Heart right ventricle (tissue), 16 donors: ENCODE results near the gene MAPKAPK2. TPM values are rescaled to one million over a fixed set of nuclear protein-coding genes. Genes with fewer than 3 reads are reported as not detected.

Source experiments
- ATAC-seq, 8 donors: fragments of 200-7000 bp; cut with Tn5 transposase; one replicate each; pipeline ENCODE4 v1.9.1; 2020; ENCODE audit warnings: mild to moderate bottlenecking in 8 of 8, moderate library complexity in 8 of 8, moderate number of reproducible peaks in 1 of 8
- DNase-seq, 2 donors: peaks; one replicate each; pipeline ENCODE4 v3.0.0-alpha.2; 2020
- H3K27ac ChIP-seq, 10 donors: fragments of 200-600 bp; sonication (generic) in 2 of 10; one replicate each; pipeline versions ENCODE4 v1.5.0 to v1.8.0; 2020 to 2022; ENCODE audit warnings: mild to moderate bottlenecking in 3 of 10
- H3K27me3 ChIP-seq, 7 donors: fragments of 200-600 bp; one replicate each; pipeline ENCODE4 v1.8.0; 2021 to 2022; ENCODE audit warnings: mild to moderate bottlenecking in 2 of 7
- H3K36me3 ChIP-seq, 9 donors: fragments of 200-600 bp; sonication (generic) in 1 of 9; one replicate each; pipeline versions ENCODE4 v1.5.0 to v1.8.0; 2020 to 2022; ENCODE audit warnings: mild to moderate bottlenecking in 2 of 9
- H3K4me1 ChIP-seq, 9 donors: fragments of 200-600 bp; sonication (generic) in 1 of 9; one replicate each; pipeline versions ENCODE4 v1.5.0 to v1.8.0; 2020 to 2022; ENCODE audit warnings: mild to moderate bottlenecking in 4 of 9
- H3K4me3 ChIP-seq, 10 donors: fragments of 200-600 bp; sonication (generic) in 2 of 10; one replicate each; pipeline versions ENCODE4 v1.5.0 to v1.8.0; 2020 to 2022; ENCODE audit warnings: mild to moderate bottlenecking in 7 of 10, moderate library complexity in 2 of 10
- H3K9me3 ChIP-seq, 11 donors: fragments of 200-600 bp in 10 of 11; sonication (generic) in 2 of 11; one replicate each; pipeline versions ENCODE4 v1.5.0 to v1.8.0; 2013 to 2022; ENCODE audit warnings: mild to moderate bottlenecking in 2 of 11, control low read depth in 1 of 11, moderate library complexity in 1 of 11
- WGBS, 2 donors: extraction: QIAGEN DNeasy Blood & Tissue Kit; methylation state at CpG; one replicate each; pipeline ENCODE4 v1.1.7; 2013; ENCODE audit warnings: inconsistent platforms in 1 of 2; 5-methylcytosine and 5-hydroxymethylcytosine counted together
- intact Hi-C, 10 donors: fragments of 100-400 bp; cut with DNase I; formaldehyde crosslinking; loops; one replicate each; pipeline versions ENCODE4 v1.11.1 to v1.14.2; 2022
- polyA plus RNA-seq, 2 donors: library from polyadenylated mRNA; stranded (reverse); fragments of 200-250 nt; gene quantifications; one replicate each; pipeline ENCODE4 v1.2.3, GENCODE V29; 2013
- total RNA-seq, 10 donors: library from RNA; stranded (reverse); fragmentation: NEBNext Ultra II Directional in 3 of 10; extraction: Animal tissue kit (Norgen Biotek cat#: 25700) in 3 of 10; gene quantifications; one replicate each; pipeline versions ENCODE4 v1.2.1 to v1.2.4, GENCODE V29; 2021 to 2023
- TF ChIP-seq, protein P1 (sequence below), 9 donors: fragments of 200-600 bp; sonication (generic) in 2 of 9; IDR thresholded peaks; one replicate each; pipeline versions ENCODE4 v1.5.0 to v1.8.0; 2021 to 2022; ENCODE audit warnings: antibody characterized with exemption in 9 of 9, mild to moderate bottlenecking in 5 of 9, moderate library complexity in 1 of 9
- donor health status: Arrhythmogenic right ventricular cardiomyopathy.
- donor health status: ischemic (EF 13 %, LVEDD 7.1; RV severe dilation, severe dysfunction).
- donor health status: healthy with polysubstance abuse.
- donor health status: DM: no; HTN: yes; CAD: no.
- donor health status: DM: no; HTN: no; CAD: no.
- donor health status: ischemic (EF 25% LVEDD 6.9; RV normal size, moderate dysfunction).
- donor health status: ischemic (EF 25% LVEDD 5.7; RV mildly dilated, moderate dysfunction).
- donor health status: healthy.
- donor health status: DM: yes; HTN: yes; CAD: no.
- donor health status: Ischemic cardiomyopathy.
- donor health status: ischemic (EF 35%, LVEDD 5.7; RV mildly dilated, moderate dysfunction).
- donor health status: nonischemic (EF 11% LVEDD 7.7; RV severe dilation, severe dysfunction).
- donor health status: DM: yes; HTN: yes; CAD: no.
- donor health status: PGD.
- donor health status: ischemic (EF 29% LVEDD 5.4; RV normal size, mild dysfunction).
- donor health status: nonischemic (EF 23%, LVEDD 6.1; RV moderate dilation, normal function).

Gene MAPKAPK2
- total and polyA plus RNA-seq, 12 donors, result 101 to 323 (median 219) TPM

DNA sequence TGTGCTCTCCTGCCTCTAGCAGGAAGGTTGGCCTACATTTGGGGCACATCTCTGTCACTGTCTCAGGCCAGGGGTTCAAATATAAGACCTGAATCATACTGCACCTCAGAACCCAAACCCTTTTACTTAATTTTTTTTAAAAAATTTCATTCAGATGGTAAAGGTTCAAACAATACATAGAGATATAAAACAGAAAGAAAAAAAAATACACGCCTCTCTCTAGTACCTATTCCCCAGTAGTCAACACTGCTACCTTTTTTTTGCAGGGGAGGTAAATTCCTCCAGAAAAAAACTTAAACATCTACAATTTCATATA is 32.9 kb downstream of the MAPKAPK2 start:
- peak overlapping the region in 6 of 10 donors; percentile 22 to 75 (median 58) for H3K27ac ChIP-seq
- intact Hi-C loops, result no loop called here
- peaks cover 22 to 97% (median 95%) of the 10 kb centered on the region in 9 donors for H3K4me1 ChIP-seq
- no peak overlapping the region for H3K4me3 ChIP-seq
- no peaks in the 10 kb centered on the region for H3K36me3 ChIP-seq
- ATAC-seq (no peak), DNase-seq (no peak)
- 81 to 88% methylated on average over 1 of the region's 1 CpG for WGBS, 2 donors
- TF ChIP-seq, protein P1, sequence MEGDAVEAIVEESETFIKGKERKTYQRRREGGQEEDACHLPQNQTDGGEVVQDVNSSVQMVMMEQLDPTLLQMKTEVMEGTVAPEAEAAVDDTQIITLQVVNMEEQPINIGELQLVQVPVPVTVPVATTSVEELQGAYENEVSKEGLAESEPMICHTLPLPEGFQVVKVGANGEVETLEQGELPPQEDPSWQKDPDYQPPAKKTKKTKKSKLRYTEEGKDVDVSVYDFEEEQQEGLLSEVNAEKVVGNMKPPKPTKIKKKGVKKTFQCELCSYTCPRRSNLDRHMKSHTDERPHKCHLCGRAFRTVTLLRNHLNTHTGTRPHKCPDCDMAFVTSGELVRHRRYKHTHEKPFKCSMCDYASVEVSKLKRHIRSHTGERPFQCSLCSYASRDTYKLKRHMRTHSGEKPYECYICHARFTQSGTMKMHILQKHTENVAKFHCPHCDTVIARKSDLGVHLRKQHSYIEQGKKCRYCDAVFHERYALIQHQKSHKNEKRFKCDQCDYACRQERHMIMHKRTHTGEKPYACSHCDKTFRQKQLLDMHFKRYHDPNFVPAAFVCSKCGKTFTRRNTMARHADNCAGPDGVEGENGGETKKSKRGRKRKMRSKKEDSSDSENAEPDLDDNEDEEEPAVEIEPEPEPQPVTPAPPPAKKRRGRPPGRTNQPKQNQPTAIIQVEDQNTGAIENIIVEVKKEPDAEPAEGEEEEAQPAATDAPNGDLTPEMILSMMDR (IDR thresholded peaks at IDR 0.05), result no peak
- no peaks in the 10 kb centered on the region for H3K9me3 ChIP-seq
- H3K27me3 ChIP-seq, result no peaks in the 10 kb centered on the region

DNA sequence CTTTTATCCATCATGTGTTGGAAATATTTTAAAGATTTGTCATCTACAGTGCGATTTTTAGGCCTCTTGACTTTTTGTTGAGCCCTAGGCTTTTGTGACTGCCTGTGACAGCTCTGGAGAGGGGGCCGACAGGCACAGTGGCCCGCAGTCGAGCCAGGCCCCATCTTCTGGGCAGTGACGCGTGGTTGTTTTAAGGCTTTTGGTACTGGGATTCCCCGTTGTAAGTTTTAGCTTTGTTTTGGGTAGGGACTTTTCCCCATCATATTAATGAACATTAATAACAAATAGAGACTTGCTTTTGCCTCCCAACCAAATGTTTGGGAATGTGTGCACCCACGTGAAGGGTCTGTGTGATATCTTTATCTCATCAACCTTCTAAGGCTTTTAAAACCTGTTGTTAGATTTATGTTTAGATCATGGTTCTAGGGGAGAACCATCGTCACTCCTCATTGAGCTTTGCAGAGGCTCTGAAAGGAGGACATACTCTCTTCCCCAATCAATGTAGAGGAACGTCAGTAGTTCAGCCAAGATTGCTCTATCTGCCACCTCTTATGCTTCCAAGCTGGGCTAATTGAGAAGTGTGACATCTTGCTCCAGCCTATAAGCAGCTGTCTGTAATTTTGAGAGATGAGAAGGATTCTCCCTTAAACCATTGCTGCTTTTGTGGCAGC is 34.6 kb downstream of the MAPKAPK2 start:
- 42 to 62% methylated on average over 10 of the region's 10 CpGs for WGBS, 2 donors
- H3K27me3 ChIP-seq, result no peaks in the 10 kb centered on the region
- no peak for DNase-seq
- peak overlapping the region in 6 of 10 donors; percentile 12 to 68 (median 22) for H3K27ac ChIP-seq
- no peaks in the 10 kb centered on the region for H3K36me3 ChIP-seq
- no peak for ATAC-seq
- no peak overlapping the region for H3K4me3 ChIP-seq
- no peaks in the 10 kb centered on the region for H3K9me3 ChIP-seq
- intact Hi-C loops, result no loop called here
- TF ChIP-seq, protein P1 (IDR thresholded peaks at IDR 0.05), result no peak
- H3K4me1 ChIP-seq, result peaks cover 29 to 100% (median 98%) of the 10 kb centered on the region in 9 donors

DNA sequence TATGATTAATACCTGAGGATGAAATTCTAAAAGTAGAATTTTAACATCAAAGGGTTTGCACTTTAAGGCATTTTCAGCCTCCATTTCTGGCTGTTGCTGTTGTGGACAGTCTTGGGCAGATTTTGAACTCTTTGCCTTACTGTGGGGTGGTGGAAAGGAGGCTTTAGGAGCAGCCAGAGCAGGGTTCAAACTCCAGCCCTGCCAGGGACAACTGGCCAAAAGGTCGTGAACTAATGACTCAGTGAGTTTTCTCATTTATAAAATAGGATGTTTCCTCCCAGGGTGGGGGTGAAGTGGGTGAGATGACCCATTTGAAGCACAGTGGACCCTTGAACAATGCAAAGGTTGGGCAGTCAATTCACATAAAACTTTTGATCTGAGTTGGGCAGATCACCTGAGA is 36.7 kb downstream of the MAPKAPK2 start:
- no peaks in the 10 kb centered on the region for H3K36me3 ChIP-seq
- no peak overlapping the region for H3K4me3 ChIP-seq
- no peaks in the 10 kb centered on the region for H3K27me3 ChIP-seq
- TF ChIP-seq, protein P1 (IDR thresholded peaks at IDR 0.05), result no peak
- H3K4me1 ChIP-seq, result peaks cover 37 to 100% (median 98%) of the 10 kb centered on the region in 9 donors
- WGBS, 2 donors, result 63 to 74% methylated on average over 1 of the region's 1 CpG
- H3K9me3 ChIP-seq, result no peaks in the 10 kb centered on the region
- no peak for DNase-seq
- intact Hi-C loops, result loop anchor here in 7 of 10 donors (5.0 to 10.0 kb wide), 4 partner anchors 34 to 87 kb away; partner anchors contain the start of gene DYRK3 (in 2 of the 7)
- no peak for ATAC-seq
- H3K27ac ChIP-seq, result peak overlapping the region in 5 of 10 donors; percentile 10 to 93 (median 81)

DNA sequence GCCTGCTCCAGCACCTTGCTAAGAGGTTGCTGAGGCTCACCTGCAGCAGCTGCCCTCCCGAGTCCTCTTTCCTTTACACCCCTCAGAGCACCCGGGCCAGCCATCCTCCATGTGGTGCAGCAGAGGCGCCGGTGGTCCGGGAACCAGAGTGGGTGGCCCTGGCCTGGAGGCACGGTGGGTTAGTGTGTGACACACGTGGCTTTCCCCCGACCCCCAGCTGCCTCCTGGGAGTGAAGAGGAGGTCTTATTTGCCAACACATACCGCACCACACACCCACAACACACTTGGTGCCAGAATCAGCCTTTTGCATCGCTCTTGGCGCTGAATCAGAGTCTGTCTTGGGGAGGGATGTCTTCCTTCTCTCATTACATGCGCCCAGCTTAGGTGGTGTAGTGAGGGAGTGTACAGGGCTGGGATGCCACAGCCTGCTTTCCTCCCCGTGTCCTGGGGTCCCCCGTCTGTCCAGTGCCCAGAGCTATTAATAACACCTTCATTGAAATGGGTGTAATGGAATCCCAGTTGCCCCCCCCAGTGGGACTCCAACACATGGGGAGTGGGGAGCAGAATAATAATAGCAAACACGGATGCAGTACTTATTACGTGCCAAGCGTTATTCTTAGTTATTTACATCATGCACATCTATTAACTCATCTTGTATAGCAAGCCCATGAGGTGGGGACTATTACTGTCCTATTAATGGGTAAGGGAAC is 38.2 kb downstream of the MAPKAPK2 start:
- Histone ChIP-seq H3K36me3 (no peaks in the 10 kb centered on the region), H3K9me3 (no peaks in the 10 kb centered on the region), H3K27me3 (no peaks in the 10 kb centered on the region), H3K4me3 (peak overlapping the region in 4 of 10 donors; percentile 6 to 25 (median 24)), H3K4me1 (peaks cover 36 to 100% (median 98%) of the 10 kb centered on the region in 9 donors), H3K27ac (peak overlapping the region; percentile 67 to 95 (median 85))
- ATAC-seq (peak; percentile 7 to 67 (median 40)), DNase-seq (no peak)
- WGBS, 2 donors, result 35 to 48% methylated on average over 17 of the region's 17 CpGs
- intact Hi-C loops, result loop anchor here in 8 of 10 donors (2.0 to 10.0 kb wide), 5 partner anchors 30 to 88 kb away; partner anchors contain the start of gene DYRK3 (in 2 of the 8)
- TF ChIP-seq, protein P1 (IDR thresholded peaks at IDR 0.05), result no peak
